GM18508 (cell line): ENCODE data around the gene TBC1D2B.
A peak's percentile ranks its signal among the peaks of the same experiment; 100 is the strongest.

Source experiments
- ATAC-seq: cut with Tn5 transposase; IDR thresholded peaks from one replicate; pipeline ENCODE4 v1.9.1; 2021; ENCODE audit warnings: moderate number of reproducible peaks; ENCODE audit not compliant: insufficient read depth, unreplicated experiment

The TBC1D2B gene

GRCh38 chr15:78057803-78058202 is 19.7 kb downstream of the TBC1D2B start:
- no peak for ATAC-seq

GRCh38 chr15:78056714-78057269 is 20.7 kb downstream of the TBC1D2B start:
- no peak for ATAC-seq

- ATAC-seq, result no peak
Measured at GRCh38 chr15:78055919-78056713, 21.4 kb downstream of the TBC1D2B start.

- no peak for ATAC-seq
Measured at GRCh38 chr15:78054966-78055365, 22.5 kb downstream of the TBC1D2B start.

- no peak for ATAC-seq
Measured at GRCh38 chr15:78054518-78054917, 23.0 kb downstream of the TBC1D2B start.

GRCh38 chr15:78052545-78052944 is 25.0 kb downstream of the TBC1D2B start:
- ATAC-seq, result no peak

GRCh38 chr15:78052001-78052401 is 25.5 kb downstream of the TBC1D2B start:
- no peak for ATAC-seq

GRCh38 chr15:78051596-78051995 is 25.9 kb downstream of the TBC1D2B start:
- ATAC-seq, result no peak

GRCh38 chr15:78050826-78051225 is 26.7 kb downstream of the TBC1D2B start:
- no peak for ATAC-seq

GRCh38 chr15:78050441-78050809 is 27.1 kb downstream of the TBC1D2B start:
- peak; percentile 8 for ATAC-seq

- peak; percentile 77 for ATAC-seq
Measured at GRCh38 chr15:78049691-78050440, 27.6 kb downstream of the TBC1D2B start.

GRCh38 chr15:78048628-78048920 is 28.9 kb downstream of the TBC1D2B start:
- ATAC-seq, result no peak

- no peak for ATAC-seq
Measured at GRCh38 chr15:78047761-78048627, 29.5 kb downstream of the TBC1D2B start.

GRCh38 chr15:78046796-78047341 is 30.6 kb downstream of the TBC1D2B start:
- no peak for ATAC-seq

- ATAC-seq, result no peak
Measured at GRCh38 chr15:78045189-78045588, 32.3 kb downstream of the TBC1D2B start.

GRCh38 chr15:78044407-78045155 is 32.9 kb downstream of the TBC1D2B start:
- no peak for ATAC-seq

- no peak for ATAC-seq
Measured at GRCh38 chr15:78041946-78042345, 35.6 kb downstream of the TBC1D2B start.

- no peak for ATAC-seq
Measured at GRCh38 chr15:78040653-78041244, 36.8 kb downstream of the TBC1D2B start.

- ATAC-seq, result no peak
Measured at GRCh38 chr15:78038585-78039247, 38.8 kb downstream of the TBC1D2B start.
